GM19324 (cell line): ENCODE measurements around the gene TCF12.
"Not testable (repeated sequence)": the region's sequence is repeated elsewhere in the genome, so short reads cannot be mapped to it uniquely, and the experiment has no call there.

Experiments
- ATAC-seq: cut with Tn5 transposase; IDR thresholded peaks from one replicate; pipeline ENCODE4 v1.9.1; 2021; ENCODE audit warnings: mild to moderate bottlenecking, moderate library complexity; ENCODE audit not compliant: unreplicated experiment, low FRiP score

Gene TCF12

DNA sequence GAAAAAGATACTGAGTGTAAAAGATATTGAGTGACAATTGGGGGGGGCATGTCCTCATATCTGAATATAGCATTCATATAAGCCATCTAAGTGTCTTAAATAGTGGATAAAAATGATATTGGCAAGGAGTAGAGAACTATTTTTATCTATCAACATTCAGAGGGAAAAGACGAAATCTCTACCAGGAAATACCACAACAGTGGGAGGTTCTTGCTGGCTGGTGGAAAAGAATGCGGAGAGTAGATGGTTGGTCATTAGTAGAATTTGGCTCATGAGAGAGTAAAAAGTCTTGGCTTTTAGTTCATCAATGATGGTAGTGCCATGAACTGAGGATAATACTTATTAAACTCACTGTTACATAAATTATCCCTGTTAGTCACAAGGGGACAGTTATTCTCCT is 4.8 kb upstream of the TCF12 start:
- ATAC-seq: no peak

- ATAC-seq: no peak
Observed at GRCh38 chr15:56915888-56916287, 2.6 kb upstream of the TCF12 start.

- ATAC-seq: no peak
Observed at GRCh38 chr15:56916825-56917477, 1.5 kb upstream of the TCF12 start.

DNA sequence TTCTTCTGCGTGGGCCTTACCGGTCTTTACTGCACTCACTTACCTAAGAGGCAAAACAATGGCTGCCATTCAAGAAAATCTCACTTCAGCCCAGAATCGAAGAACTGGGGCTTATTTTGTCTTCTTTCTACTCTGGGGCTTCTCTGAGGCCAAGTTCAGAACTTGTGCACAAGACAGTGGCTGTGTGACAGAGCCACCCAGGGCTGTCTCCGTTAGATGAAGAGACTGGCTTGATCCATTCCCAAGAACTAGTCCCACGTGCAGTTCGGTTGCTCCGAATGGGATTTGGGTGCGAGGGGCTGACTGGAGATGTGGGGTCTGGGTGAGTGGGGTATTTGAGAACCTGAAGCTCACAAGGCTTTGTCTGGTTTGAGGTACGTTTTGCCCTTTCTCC is 795 bp upstream of the TCF12 start:
- ATAC-seq: no peak

DNA sequence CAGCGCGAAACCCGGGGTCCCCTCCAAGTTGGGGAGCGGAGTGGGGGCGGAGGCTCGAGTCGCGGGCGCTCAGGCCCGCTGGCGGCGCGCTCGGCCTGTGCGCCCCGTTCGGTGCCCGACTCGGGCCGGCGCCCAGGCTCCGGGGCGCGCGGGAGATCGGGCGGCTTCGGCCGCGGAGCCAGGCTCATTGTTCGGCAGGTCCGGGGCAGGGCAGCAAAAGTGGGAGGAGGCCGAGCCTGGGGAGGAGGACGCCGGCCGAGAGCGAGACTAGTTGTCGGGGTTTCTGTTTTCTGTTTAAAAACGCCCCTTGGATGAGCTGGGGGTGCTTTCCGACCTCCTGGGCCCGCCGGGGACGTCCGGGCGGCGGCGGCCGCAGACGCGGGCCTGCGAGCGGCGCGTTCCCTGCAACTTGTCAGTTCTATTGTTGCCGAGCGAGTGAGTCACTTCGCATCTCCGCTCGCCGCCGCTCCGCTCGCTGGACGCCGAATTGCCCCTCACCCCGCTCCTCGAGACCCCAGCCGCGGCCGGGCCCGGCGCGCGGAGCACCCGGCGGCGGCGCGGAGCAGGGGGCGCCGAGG is 676 bp downstream of the TCF12 start:
- ATAC-seq: peak; percentile 28

DNA sequence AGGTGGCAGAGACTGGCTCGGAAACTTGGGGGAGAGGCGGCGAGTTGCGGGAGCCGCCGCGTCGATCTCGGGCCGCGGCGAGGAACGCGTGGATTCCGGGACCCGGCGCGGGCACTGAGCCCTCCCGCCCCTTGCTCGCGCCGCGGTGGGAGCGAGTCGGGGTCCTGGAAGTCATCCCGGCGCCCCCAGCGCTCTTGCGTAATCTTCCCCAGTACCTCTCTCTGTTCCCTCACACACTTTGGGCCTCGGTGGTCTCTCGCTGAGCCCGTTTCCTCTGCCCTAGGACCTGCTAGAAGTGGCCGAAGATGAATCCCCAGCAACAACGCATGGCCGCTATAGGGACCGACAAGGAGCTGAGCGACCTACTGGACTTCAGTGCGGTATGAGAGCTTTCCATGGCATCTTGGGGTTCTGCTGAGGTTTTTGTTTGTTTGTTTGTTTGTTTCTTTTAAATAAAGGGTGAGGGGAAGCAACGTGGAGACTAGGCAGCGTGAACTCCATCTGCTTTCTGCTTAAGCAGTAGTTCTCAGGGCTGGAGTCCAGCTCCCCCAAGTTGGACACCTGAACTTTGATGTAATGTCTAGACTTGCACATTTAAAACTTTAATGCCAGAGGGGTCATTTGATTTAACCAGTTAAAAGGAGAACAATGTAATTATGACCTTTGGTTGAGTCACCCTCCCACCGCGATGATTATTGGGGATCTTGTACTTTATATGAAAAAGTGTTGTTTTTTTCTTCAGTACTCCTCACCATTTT is 1.3 kb downstream of the TCF12 start:
- ATAC-seq: peak; percentile 15

DNA sequence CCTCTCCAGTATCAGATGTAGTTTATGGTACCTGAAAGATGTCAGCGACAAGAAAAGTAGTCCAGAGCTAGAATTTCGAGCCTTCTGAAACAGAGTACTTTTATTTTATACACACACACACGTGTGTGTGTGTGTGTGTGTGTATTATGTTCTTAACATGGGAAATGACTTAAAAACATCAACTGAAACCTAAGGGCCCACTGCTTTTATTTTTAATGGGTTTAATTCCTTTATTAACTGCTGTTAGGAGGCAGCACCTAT is 1.9 kb downstream of the TCF12 start:
- ATAC-seq: no peak

DNA sequence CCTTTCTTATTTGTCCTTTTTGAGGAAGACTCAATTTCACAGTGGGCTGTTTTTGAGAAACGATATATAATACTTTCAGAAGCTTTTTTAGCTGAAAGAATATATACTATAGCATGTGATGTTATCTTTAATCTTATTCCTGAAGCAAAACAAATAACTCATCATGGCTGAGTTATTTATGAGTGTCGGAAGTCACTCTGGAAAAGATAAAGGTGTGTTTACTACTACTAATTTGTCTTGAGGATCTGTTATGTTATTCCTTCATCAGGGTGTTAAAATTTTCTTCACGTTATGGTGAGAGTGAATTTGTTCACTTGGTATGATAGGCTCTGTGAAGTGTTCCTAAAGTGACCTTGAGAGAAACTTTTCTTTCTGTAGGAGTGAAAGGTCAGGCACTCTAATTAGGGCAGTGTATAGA is 4.7 kb downstream of the TCF12 start:
- ATAC-seq: no peak

DNA sequence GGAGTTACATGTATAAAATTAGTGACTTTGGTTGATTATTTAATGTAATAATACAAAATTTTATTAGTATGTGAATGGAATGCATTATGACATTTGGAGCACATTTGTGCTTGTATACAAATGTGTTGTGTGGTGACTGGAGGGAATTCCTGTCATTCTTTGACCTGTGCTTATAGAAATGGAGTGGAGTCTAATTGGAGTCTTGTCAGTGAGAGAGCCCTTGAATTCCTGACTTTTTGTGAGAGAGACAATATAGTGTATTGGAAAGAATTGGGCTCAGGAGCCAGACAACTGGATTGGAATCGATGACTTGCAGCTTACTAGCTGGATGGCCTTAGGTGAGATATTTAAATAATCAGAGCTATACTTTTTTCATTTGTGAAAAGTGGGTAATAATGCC is 9.4 kb downstream of the TCF12 start:
- ATAC-seq: no peak

GRCh38 chr15:56929399-56929798 is 11.0 kb downstream of the TCF12 start:
- ATAC-seq: no peak

GRCh38 chr15:56929933-56930332 is 11.5 kb downstream of the TCF12 start:
- no peak for ATAC-seq

DNA sequence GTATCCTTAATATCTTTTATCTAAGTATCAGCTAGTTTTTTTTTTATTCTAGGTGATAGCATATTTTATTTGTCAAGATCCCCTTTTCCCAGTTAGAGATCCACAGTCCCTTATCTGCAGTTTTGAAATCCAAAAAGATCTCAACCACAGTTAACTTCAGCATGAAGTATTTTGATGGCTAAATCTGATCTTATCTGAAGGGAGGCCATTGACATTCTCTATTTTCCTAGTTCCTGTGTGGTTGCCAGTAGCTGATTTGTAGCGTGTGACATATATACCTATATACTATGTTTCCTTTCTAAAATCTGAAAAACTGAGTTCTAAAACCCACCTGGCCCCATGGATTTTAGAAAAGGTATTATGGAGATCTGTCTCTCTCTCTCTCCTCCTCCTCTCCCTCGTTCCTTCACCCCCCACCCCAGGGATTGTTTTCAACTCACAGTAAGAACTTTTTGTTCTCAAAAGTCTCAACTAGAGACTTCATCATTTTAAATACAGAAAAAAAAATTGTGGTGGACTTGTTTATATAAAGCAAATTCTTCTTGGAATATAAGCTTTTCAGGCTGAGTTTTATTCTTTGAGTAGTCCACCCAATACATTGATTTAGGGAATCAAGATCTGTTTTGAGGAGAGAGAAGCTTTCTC is 12.3 kb downstream of the TCF12 start:
- no peak for ATAC-seq

DNA sequence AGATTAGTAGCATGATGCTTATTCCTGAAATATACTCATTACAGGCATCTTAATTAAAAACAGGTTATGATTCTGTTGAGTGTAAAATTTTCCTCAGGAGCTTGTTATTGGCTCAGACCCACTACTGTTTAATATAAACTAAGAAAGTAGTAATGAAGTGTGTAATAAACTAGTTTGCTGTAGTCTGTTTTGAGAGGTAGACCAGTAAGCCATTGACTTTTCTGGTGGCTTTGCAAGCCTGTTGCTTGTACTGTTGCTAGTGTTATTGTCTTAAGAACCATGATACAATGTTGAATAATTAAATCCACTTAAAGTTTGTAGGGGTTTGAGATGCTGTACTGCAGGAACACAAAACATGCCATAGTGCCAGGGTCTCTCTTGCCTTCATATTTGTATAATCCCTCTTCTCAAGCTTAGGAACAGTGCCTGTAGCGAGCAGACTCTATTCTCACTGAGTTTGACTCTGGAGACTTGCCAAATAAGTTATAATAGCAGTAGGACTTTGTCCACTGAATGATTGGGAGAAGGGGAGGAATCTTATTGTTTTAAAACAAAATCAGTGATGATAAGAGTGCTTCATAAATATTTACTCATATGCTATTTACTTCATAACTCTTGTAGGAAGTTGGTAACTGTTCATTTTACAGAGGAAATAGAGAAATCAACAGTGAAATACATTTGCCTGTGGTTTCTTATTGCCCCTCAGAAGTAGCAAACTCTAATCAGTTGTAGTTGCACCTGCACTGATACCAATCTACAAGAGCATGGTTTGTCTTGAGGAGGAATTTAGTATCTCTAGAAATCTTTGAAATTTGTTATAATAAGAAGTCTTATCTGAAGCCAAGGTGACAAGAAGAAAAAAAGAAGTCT is 13.4 kb downstream of the TCF12 start:
- no peak for ATAC-seq

- not testable (repeated sequence) for ATAC-seq
Observed at GRCh38 chr15:56932509-56932868, 14.0 kb downstream of the TCF12 start.

DNA sequence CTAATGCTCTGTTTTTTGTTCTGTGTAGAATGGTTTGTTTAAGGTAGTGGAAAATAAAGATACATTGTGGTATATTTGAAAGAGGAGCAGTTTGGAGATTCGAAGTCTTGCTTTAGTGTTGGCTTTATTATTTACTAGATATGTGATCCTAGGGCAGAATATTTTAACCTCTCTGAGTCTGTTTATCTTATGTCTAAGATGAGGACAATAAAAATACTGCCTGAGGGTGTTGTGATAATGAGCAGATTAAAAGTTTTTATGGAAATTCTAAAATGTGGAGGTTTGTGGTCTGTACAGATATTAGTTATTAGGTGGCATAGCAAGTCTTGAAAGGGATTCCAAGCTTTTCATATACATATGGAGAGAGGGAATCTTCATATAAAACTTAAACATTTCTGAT is 15.0 kb downstream of the TCF12 start:
- no peak for ATAC-seq

GRCh38 chr15:56933811-56934210 is 15.4 kb downstream of the TCF12 start:
- no peak for ATAC-seq

GRCh38 chr15:56934269-56934668 is 15.8 kb downstream of the TCF12 start:
- ATAC-seq: no peak

- no peak for ATAC-seq
Observed at GRCh38 chr15:56936929-56937328, 18.5 kb downstream of the TCF12 start.

GRCh38 chr15:56939257-56939656 is 20.8 kb downstream of the TCF12 start:
- ATAC-seq: no peak

DNA sequence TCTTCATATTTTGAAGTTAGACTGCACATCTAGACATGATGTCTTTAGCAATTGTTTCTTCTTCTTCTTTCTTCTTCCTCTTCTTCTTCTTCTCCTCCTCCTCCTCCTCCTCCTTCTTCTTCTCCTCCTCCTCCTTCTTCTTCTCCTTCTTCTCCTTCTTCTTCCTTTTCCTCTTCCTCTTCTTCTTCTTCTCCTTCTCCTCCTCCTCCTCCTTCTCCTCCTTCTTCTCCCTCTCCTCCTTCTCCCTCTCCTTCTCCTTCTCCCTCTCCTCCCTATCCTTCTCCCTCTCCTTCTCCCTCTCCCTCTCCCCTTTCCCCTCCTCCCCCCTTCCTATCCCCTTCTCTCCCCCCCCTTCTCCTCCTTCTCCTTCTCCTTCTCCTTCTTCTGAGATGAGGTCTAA is 21.9 kb downstream of the TCF12 start:
- no peak for ATAC-seq

DNA sequence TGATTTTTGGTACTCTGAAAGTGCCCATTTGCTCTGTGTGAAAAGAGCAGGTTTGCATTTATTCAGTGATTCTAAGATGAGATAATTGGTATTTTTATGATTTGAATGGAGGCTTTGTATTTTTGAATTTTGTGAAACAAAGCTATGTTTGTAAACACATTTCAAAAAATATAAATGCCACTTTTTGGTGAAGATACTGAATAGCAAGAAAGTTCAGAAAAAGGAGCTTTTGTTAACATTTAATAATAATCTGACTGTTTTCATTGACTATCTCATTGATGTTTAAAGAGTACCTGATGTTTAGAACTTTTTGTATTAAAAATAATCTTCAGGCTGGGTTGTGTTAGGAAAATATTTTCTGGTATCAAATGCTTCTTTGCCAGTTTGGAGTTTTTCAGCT is 23.7 kb downstream of the TCF12 start:
- ATAC-seq: no peak
